Measurements from ENCODE around the gene TERF2IP.

DNA sequence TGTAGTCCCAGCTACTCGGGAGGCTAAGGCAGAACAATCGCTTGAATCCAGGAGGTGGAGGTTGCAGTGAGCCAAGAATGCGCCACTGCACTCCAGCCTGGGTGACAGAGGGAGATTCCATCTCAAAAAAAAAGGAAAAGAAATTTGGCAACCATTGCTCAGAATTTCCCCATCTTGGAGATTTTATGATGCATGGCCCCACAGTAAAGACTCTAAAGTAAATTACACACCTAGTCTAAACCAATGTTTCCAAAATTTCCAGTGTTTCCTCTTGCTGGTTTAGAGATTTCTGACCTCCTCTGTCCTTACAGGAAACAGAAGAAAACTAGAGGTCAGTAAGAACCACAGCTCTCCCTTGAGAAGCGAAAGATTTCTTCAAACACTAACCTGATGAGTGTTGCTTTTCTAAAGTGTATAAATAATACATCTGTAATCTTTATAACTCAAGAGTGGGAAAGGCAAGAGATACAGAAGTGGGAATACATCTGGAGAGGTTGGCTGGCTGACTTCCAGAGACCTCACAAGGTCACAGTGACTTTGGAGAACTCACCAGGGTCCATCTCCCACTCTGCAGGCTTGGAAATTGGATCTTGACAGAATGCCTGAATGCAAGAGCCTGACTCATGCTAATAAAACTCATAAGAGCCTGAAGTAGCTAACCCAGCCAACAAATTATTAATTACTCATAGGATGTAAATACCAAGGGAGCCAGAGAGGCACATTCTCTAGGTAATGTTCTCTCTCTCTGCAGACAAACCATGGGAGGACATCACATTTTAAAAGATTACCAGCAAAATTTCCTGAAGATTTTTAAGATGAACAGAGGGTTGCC lies 33.3 kb upstream of the TERF2IP start:
- no peak for TF ChIP-seq CTCF (conservative IDR thresholded peaks at IDR 0.05)
- no peak for TF ChIP-seq EZH2 (IDR thresholded peaks at IDR 0.05; ENCODE audit: low read depth)
